ENCODE data around the gene MTMR3.
"Not testable (repeated sequence)": the region's sequence is repeated elsewhere in the genome, so short reads cannot be mapped to it uniquely, and the experiment has no call there.

The MTMR3 gene

DNA sequence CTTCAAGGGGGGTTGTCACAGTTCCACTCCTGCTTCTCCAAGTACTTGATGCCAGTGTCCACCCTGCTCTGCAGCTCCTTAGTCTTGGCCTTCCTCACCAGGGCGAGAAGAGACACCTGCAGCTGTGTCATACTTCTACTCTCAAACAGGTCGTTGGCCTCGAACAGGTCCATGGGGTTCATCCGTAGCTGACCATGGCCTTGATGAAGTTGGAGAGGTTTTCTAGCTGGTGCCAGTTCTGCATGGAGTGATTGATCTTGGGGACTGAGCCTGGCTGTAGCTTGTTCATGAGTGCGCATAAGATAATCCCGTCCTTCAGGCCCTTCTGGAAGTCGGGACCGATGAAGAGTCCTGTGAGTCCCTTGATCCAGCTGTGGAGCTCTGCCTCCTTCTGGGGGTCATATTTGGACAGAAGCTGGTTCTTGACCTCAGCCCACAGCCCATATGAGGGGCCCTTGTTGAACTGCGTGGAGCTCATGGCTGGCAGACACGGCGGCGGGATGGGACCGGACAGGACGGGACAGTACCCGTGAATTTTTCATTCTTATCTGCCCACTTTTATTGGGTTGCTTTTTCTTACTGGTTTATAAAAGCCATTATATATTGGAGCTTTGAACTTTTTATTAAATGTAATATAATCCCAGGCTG lies 163.9 kb downstream of the MTMR3 start:
- Histone ChIP-seq H3K36me3 (ENCODE audit: control insufficient read depth, insufficient read depth, low read length) (no peaks in the 10 kb centered on the region), H3K4me3 (ENCODE audit: extremely low read depth, insufficient read depth, low read length, poor library complexity, severe bottlenecking) (no peak overlapping the region), H3K9me3 (ENCODE audit: control insufficient read depth, low read length) (no peaks in the 10 kb centered on the region), H3K4me1 (ENCODE audit: control insufficient read depth, insufficient read depth, low read length, poor library complexity, severe bottlenecking) (no peaks in the 10 kb centered on the region), H3K27ac (ENCODE audit: low read depth, low read length, severe bottlenecking) (no peak overlapping the region)
- 97 to 98% methylated on average over 6 to 9 of the region's 15 CpGs for WGBS, 2 experiments (ENCODE audit: insufficient coverage in 2 of 2)

DNA sequence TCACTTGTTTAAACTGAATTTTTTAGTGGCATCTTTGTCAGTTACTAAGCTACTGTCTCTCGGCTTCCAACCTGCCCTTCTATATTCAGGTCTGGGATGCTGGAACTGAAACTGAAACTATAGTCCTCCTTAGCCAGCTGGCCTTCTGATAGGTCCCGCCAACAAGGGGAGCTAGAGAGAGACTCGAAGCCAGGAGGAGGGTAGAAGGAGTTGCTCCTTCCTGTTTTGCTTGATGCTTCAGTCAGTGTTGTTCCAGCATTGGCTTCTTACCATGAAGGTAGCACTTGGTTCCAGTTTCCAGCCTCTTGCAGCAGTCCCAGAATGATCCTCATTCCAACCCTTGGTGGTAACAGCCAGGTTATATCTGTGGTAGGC lies 164.4 kb downstream of the MTMR3 start:
- H3K4me3 ChIP-seq (ENCODE audit: extremely low read depth, insufficient read depth, low read length, poor library complexity, severe bottlenecking) = no peak overlapping the region
- 79 to 90% methylated on average over 3 of the region's 3 CpGs for WGBS, 2 experiments (ENCODE audit: insufficient coverage in 2 of 2)
- H3K9me3 ChIP-seq (ENCODE audit: control insufficient read depth, low read length) = no peaks in the 10 kb centered on the region
- no peak overlapping the region for H3K27ac ChIP-seq (ENCODE audit: low read depth, low read length, severe bottlenecking)
- H3K4me1 ChIP-seq (ENCODE audit: control insufficient read depth, insufficient read depth, low read length, poor library complexity, severe bottlenecking) = no peaks in the 10 kb centered on the region
- no peaks in the 10 kb centered on the region for H3K36me3 ChIP-seq (ENCODE audit: control insufficient read depth, insufficient read depth, low read length)

DNA sequence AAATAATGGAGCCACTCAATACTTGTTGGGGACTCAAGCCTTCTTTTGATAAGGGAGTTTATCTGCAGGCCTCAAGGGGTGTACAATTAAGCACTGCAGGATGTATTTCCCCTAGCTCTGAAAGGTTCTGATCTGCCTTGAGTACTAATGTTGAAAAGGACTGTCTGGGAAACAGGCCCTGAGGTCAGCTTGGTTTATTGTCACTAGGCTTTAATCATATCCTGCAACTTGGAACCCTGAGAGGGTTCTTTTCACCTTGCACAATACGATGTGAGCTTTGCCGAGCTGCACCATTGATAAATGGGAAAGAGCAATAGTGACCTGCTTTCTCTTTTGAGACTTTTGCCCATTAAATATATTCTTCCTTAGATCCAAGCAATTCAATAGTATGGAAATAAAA lies 165.7 kb downstream of the MTMR3 start:
- Histone ChIP-seq H3K4me3 (ENCODE audit: extremely low read depth, insufficient read depth, low read length, poor library complexity, severe bottlenecking) (no peak overlapping the region), H3K27ac (ENCODE audit: low read depth, low read length, severe bottlenecking) (no peak overlapping the region), H3K9me3 (ENCODE audit: control insufficient read depth, low read length) (no peaks in the 10 kb centered on the region), H3K36me3 (ENCODE audit: control insufficient read depth, insufficient read depth, low read length) (no peaks in the 10 kb centered on the region), H3K4me1 (ENCODE audit: control insufficient read depth, insufficient read depth, low read length, poor library complexity, severe bottlenecking) (no peaks in the 10 kb centered on the region)
- WGBS, 2 experiments (ENCODE audit: insufficient coverage in 2 of 2) = 100% methylated on average over 1 of the region's 2 CpGs; no CpG with 5 or more reads in 1 of the 2 experiments

DNA sequence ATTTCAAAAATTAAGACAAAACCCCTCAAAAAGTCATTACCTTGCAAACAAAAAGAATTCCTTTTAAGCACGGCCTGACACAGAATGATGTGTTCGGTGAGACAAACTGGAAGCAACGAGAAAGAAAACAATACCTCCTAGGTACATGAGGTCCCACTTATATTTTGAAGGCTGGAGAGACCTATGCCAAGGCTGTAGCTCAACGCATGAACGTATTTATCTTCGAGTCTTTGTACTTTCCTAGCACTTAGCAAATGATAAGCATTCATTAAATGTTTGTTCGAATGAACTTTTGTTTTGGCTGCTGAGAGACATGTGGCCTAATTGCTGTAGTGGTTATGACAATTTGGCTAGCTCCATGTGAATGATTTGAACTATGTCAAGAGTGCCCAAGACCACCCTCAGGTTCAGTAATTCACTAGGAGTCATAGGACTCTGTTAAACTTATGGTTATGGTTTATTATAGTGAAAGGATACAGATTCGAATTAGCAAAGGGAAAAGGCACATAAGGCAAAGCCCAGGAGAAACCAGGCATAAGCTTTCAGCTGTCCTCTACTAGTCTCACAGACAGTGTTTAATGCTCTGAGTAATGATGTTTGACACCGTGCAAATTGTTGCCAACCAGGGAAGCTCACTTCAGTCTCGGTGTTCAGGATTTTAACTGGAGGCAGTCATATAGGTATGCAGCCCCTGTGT lies 171.2 kb downstream of the MTMR3 start:
- Histone ChIP-seq H3K4me3 (ENCODE audit: extremely low read depth, insufficient read depth, low read length, poor library complexity, severe bottlenecking) (no peak overlapping the region), H3K4me1 (ENCODE audit: control insufficient read depth, insufficient read depth, low read length, poor library complexity, severe bottlenecking) (no peaks in the 10 kb centered on the region), H3K27ac (ENCODE audit: low read depth, low read length, severe bottlenecking) (no peak overlapping the region), H3K9me3 (ENCODE audit: control insufficient read depth, low read length) (no peaks in the 10 kb centered on the region), H3K36me3 (ENCODE audit: control insufficient read depth, insufficient read depth, low read length) (no peaks in the 10 kb centered on the region)
- 80 to 96% methylated on average over 8 to 10 of the region's 10 CpGs for WGBS, 2 experiments (ENCODE audit: insufficient coverage in 2 of 2)

DNA sequence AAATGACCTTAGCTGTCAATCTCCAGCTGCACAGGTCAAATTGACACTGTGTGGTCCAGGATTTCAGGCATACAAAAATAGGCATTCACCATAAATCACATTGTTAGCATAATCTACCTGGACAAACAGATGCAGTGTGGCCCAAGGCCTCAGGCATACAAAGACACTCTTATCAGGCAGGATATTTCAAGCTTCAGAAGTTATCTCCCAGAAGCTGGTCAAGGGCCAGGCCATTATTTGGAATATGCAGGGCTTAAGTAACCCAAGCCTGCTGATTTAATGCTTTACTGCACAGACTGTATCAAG lies 171.7 kb downstream of the MTMR3 start:
- Histone ChIP-seq H3K4me3 (ENCODE audit: extremely low read depth, insufficient read depth, low read length, poor library complexity, severe bottlenecking) (no peak overlapping the region), H3K36me3 (ENCODE audit: control insufficient read depth, insufficient read depth, low read length) (no peaks in the 10 kb centered on the region), H3K9me3 (ENCODE audit: control insufficient read depth, low read length) (no peaks in the 10 kb centered on the region), H3K4me1 (ENCODE audit: control insufficient read depth, insufficient read depth, low read length, poor library complexity, severe bottlenecking) (no peaks in the 10 kb centered on the region), H3K27ac (ENCODE audit: low read depth, low read length, severe bottlenecking) (no peak overlapping the region)

DNA sequence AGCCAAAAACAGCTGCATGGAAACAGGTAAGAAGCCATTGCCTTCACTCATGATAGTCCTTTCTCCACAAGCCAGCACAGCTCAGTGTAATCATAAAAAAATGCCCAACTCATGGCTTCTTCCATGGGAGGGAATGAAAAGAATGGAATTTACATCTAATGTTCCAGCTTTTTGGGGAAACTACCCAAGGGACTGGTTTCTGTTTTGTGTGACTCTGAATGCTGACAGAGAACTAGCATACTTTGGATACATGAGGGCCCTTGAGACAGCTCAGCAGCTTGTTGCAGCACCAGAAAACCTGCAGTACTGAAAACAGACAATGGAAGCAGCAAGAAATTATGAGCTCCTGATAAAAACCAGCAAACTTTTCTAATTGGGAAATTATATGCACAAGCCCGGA lies 173.0 kb downstream of the MTMR3 start:
- H3K4me1 ChIP-seq (ENCODE audit: control insufficient read depth, insufficient read depth, low read length, poor library complexity, severe bottlenecking) = no peaks in the 10 kb centered on the region
- 100% methylated on average over 1 of the region's 1 CpG for WGBS, 2 experiments (ENCODE audit: insufficient coverage in 2 of 2)
- no peaks in the 10 kb centered on the region for H3K36me3 ChIP-seq (ENCODE audit: control insufficient read depth, insufficient read depth, low read length)
- H3K4me3 ChIP-seq (ENCODE audit: extremely low read depth, insufficient read depth, low read length, poor library complexity, severe bottlenecking) = no peak overlapping the region
- H3K9me3 ChIP-seq (ENCODE audit: control insufficient read depth, low read length) = no peaks in the 10 kb centered on the region
- H3K27ac ChIP-seq (ENCODE audit: low read depth, low read length, severe bottlenecking) = no peak overlapping the region

DNA sequence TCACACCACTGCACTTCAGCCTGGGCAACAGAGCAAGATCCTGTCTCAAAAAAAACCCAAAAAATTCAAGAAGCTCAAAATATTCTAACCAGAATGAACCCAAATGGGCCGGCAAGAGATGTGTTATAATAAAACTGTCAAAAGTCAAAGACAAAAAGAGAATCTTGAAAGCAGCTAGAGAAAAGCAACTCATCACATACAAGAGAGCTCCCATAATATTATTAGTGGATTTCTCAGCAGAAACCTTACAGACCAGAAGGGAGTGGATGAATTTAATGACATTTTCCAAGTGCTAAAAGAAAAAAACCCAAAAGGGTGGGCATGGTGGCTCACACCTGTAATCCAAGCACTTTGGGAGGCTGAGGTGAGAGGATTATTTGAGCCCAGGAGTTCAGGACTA lies 174.4 kb downstream of the MTMR3 start:
- no peaks in the 10 kb centered on the region for H3K36me3 ChIP-seq (ENCODE audit: control insufficient read depth, insufficient read depth, low read length)
- no peak overlapping the region for H3K27ac ChIP-seq (ENCODE audit: low read depth, low read length, severe bottlenecking)
- H3K9me3 ChIP-seq (ENCODE audit: control insufficient read depth, low read length) = no peaks in the 10 kb centered on the region
- no peak overlapping the region for H3K4me3 ChIP-seq (ENCODE audit: extremely low read depth, insufficient read depth, low read length, poor library complexity, severe bottlenecking)
- no CpG with 5 or more reads among the region's 1 CpG for WGBS, 2 experiments (ENCODE audit: insufficient coverage in 2 of 2)
- no peaks in the 10 kb centered on the region for H3K4me1 ChIP-seq (ENCODE audit: control insufficient read depth, insufficient read depth, low read length, poor library complexity, severe bottlenecking)

DNA sequence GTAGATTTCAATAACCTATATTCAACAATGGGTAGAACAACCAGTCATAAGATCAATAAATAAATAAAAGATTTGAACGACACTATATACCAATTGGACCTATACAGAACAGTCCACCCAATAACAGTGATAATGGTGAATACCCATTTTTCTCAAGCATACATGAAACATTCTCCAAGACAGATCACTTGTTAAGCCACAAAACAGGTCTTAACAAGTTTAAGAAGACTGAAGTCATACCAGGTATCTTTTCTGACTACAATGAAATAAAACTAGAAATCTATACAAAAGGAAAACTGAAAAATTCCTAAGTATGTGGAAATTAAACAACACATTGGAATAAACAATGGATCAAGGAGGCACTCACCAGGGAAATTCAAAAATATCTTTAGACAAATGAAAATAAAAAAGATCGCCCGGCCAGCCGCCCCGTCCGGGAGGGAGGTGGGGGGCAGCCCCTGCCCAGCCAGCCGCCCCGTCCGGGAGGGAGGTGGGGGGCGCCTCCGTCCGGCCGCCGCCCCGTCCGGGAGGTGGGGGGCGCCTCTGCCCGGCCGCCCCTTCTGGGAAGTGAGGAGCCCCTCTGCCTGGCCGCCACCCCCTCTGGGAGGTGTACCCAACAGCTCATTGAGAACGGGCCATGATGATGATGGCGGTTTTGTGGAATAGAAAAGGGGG lies 176.5 kb downstream of the MTMR3 start:
- WGBS, 2 experiments (ENCODE audit: insufficient coverage in 2 of 2) = 97 to 100% methylated on average over 1 to 5 of the region's 22 CpGs
- H3K27ac ChIP-seq (ENCODE audit: low read depth, low read length, severe bottlenecking); H3K4me1 ChIP-seq (ENCODE audit: control insufficient read depth, insufficient read depth, low read length, poor library complexity, severe bottlenecking); H3K9me3 ChIP-seq (ENCODE audit: control insufficient read depth, low read length); H3K36me3 ChIP-seq (ENCODE audit: control insufficient read depth, insufficient read depth, low read length); H3K4me3 ChIP-seq (ENCODE audit: extremely low read depth, insufficient read depth, low read length, poor library complexity, severe bottlenecking): not testable (repeated sequence)

DNA sequence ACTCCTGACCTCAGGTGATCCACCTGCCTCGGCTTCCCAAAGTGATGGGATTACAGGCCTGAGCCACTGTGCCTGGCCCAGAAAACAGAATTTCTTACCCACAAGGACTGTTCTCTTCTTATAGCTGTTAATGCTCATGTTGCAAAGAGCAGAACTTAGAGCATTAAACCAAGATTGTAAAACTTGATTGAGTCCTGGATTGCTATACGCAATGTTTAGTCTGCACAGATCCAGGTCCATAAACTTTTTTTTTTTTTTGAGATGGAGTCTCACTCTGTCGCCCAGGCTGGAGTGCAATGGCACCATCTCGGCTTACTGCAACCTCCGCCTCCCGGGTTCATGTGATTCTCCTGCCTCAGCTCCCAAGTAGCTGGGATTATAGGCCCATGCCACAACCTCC lies 178.1 kb downstream of the MTMR3 start:
- H3K4me1 ChIP-seq (ENCODE audit: control insufficient read depth, insufficient read depth, low read length, poor library complexity, severe bottlenecking); H3K4me3 ChIP-seq (ENCODE audit: extremely low read depth, insufficient read depth, low read length, poor library complexity, severe bottlenecking); H3K9me3 ChIP-seq (ENCODE audit: control insufficient read depth, low read length); H3K27ac ChIP-seq (ENCODE audit: low read depth, low read length, severe bottlenecking); H3K36me3 ChIP-seq (ENCODE audit: control insufficient read depth, insufficient read depth, low read length): not testable (repeated sequence)
- 87 to 94% methylated on average over 2 to 4 of the region's 6 CpGs for WGBS, 2 experiments (ENCODE audit: insufficient coverage in 2 of 2)

DNA sequence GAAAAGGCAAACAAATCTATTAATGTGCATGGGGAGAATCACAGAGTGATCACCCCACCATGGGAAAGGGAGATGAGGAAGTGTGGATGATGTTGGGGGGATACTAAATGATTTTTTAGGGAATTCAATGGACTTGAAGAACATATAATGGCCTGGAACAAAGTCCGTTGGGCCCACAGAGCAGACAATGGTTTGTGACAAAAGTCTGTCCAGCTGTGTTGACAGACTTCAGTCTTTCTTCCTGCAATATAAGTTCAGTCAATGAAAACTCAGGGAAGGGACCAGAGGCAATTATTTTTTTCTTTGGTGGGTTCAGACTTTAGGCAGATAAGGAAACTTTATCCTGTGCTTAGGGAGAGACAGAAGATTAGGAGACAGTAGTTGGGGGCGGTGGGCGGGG lies 179.3 kb downstream of the MTMR3 start:
- no peaks in the 10 kb centered on the region for H3K4me1 ChIP-seq (ENCODE audit: control insufficient read depth, insufficient read depth, low read length, poor library complexity, severe bottlenecking)
- H3K4me3 ChIP-seq (ENCODE audit: extremely low read depth, insufficient read depth, low read length, poor library complexity, severe bottlenecking) = no peak overlapping the region
- 78 to 92% methylated on average over 3 of the region's 3 CpGs for WGBS, 2 experiments (ENCODE audit: insufficient coverage in 2 of 2)
- no peak overlapping the region for H3K27ac ChIP-seq (ENCODE audit: low read depth, low read length, severe bottlenecking)
- H3K36me3 ChIP-seq (ENCODE audit: control insufficient read depth, insufficient read depth, low read length) = no peaks in the 10 kb centered on the region
- H3K9me3 ChIP-seq (ENCODE audit: control insufficient read depth, low read length) = no peaks in the 10 kb centered on the region

DNA sequence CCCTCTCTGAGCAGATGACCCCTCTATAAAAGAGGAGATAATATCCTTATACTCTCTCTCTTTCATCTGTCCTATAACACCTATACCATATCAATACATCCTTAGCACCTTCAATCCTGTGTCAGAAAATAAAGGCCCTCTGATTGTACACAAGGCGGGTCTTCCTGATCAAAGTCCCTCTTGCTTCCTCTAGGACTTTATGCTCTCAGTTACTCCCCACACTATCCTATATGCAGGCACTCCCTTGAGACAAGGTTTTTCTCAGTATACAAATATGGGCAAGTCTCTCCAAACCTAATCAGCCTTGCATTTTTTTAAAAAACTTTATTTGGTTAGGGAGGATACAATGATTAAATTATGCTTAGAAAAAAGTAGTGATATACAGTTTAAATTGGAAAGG lies 180.0 kb downstream of the MTMR3 start:
- Histone ChIP-seq H3K4me1 (ENCODE audit: control insufficient read depth, insufficient read depth, low read length, poor library complexity, severe bottlenecking) (no peaks in the 10 kb centered on the region), H3K4me3 (ENCODE audit: extremely low read depth, insufficient read depth, low read length, poor library complexity, severe bottlenecking) (no peak overlapping the region), H3K36me3 (ENCODE audit: control insufficient read depth, insufficient read depth, low read length) (no peaks in the 10 kb centered on the region), H3K27ac (ENCODE audit: low read depth, low read length, severe bottlenecking) (no peak overlapping the region), H3K9me3 (ENCODE audit: control insufficient read depth, low read length) (no peaks in the 10 kb centered on the region)
- 88 to 100% methylated on average over 1 of the region's 1 CpG for WGBS, 2 experiments (ENCODE audit: insufficient coverage in 2 of 2)
